ENCODE data around the gene VILL. TPM values are rescaled to one million over a fixed set of nuclear protein-coding genes. Genes with fewer than 3 reads are reported as not detected.

The VILL gene
- total and polyA plus RNA-seq, 12 donors: 1.2 to 6.4 (median 2.4) TPM

DNA sequence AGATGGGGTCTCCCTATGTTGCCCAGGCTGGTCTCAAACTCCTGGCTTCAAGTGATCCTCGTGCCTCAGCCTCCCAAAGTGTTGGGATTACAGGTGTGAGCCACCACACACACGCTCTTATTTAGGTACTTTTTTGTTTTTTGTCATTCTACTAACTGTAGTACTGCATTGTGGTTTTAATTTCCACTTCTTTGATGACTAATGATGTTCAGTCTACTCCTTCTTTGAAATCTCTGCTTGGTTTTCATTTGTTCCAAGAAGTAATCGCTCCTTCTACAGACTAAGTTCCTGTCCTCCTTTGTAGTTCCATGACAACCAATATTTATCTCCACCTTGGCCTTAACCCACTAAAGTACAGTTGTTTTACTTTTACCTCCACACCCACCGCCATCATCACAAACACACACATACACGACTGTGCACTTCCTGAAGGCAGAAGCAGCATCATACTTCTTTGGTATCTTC lies 47.9 kb downstream of the VILL start:
- Histone ChIP-seq H3K36me3 (no peaks in the 10 kb centered on the region), H3K27me3 (peaks cover 0 to 7% (median 0%) of the 10 kb centered on the region in 7 donors), H3K27ac (peak overlapping the region in 1 of 10 donors; percentile 71), H3K9me3 (no peaks in the 10 kb centered on the region), H3K4me1 (peaks cover 6 to 25% (median 13%) of the 10 kb centered on the region in 9 donors), H3K4me3 (peak overlapping the region in 4 of 10 donors; percentile 39 to 68 (median 57))
- intact Hi-C loops (cut with DNase I): no loop called here
- 90 to 93% methylated on average over 5 of the region's 5 CpGs for WGBS, 2 donors
- no peak for DNase-seq
- ATAC-seq: no peak
- no peak for TF ChIP-seq CTCF (IDR thresholded peaks at IDR 0.05)

GRCh38 chr3:38039101-38039898 lies 48.7 kb downstream of the VILL start, which contains the start of gene DLEC1:
TSS of gene DLEC1 (plus strand) at chr3:38039208. CDS start at chr3:38039226, 18 bp downstream.
- H3K27me3 ChIP-seq: peaks cover 0 to 7% (median 0%) of the 10 kb centered on the region in 7 donors
- ATAC-seq (peak; percentile 61 to 81 (median 71)), DNase-seq (peak; percentile 63 to 70)
- 4 to 5% methylated on average over 67 of the region's 67 CpGs for WGBS, 2 donors
- no peaks in the 10 kb centered on the region for H3K9me3 ChIP-seq
- peak within 1 kb of the TSS; percentile 32 to 68 (median 55) for H3K4me3 ChIP-seq
- no peaks in the 10 kb centered on the region for H3K36me3 ChIP-seq
- peaks cover 6 to 25% (median 13%) of the 10 kb centered on the region in 9 donors for H3K4me1 ChIP-seq
- H3K27ac ChIP-seq: peak within 1 kb of the TSS in 1 of 10 donors; percentile 71
- intact Hi-C loops (cut with DNase I): no loop called here
- TF ChIP-seq CTCF (IDR thresholded peaks at IDR 0.05): no peak

DNA sequence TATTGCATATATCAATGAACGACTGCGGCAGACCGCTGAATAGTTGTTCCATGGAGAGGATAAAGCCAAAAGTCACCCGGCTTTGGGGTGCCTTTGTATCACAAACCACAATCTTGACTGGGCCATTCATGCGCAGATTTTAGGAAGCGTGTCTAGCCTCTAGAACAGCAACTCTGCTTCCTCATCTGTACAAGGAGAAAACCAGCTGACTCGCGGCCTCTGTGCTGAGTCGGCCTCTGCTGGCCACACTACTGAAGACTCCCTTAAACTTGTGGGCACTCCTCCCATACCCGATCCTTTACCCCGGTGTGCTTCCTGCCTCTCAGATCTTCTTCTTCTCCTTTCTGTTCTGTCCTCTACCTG lies 49.3 kb downstream of the VILL start:
- intact Hi-C loops (cut with DNase I): no loop called here
- no peaks in the 10 kb centered on the region for H3K9me3 ChIP-seq
- WGBS, 2 donors: 22 to 26% methylated on average over 11 of the region's 11 CpGs
- H3K36me3 ChIP-seq: no peaks in the 10 kb centered on the region
- peak; percentile 80 to 95 (median 86) for ATAC-seq
- peak in 7 of 9 donors; percentile 17 to 58 (median 38) for TF ChIP-seq CTCF (IDR thresholded peaks at IDR 0.05)
- peaks cover 0 to 7% (median 0%) of the 10 kb centered on the region in 7 donors for H3K27me3 ChIP-seq
- DNase-seq: peak; percentile 37 to 54
- H3K4me1 ChIP-seq: peaks cover 6 to 25% (median 13%) of the 10 kb centered on the region in 9 donors
- H3K27ac ChIP-seq: peak overlapping the region in 1 of 10 donors; percentile 71
- peak overlapping the region; percentile 32 to 68 (median 55) for H3K4me3 ChIP-seq

GRCh38 chr3:38040401-38040800 lies 49.8 kb downstream of the VILL start:
- peaks cover 6 to 25% (median 13%) of the 10 kb centered on the region in 9 donors for H3K4me1 ChIP-seq
- peak overlapping the region in 1 of 10 donors; percentile 71 for H3K27ac ChIP-seq
- 83 to 91% methylated on average over 5 of the region's 5 CpGs for WGBS, 2 donors
- peak overlapping the region in 1 of 10 donors; percentile 57 for H3K4me3 ChIP-seq
- H3K36me3 ChIP-seq: no peaks in the 10 kb centered on the region
- TF ChIP-seq CTCF (IDR thresholded peaks at IDR 0.05): no peak
- DNase-seq: no peak
- H3K27me3 ChIP-seq: peaks cover 0 to 7% (median 0%) of the 10 kb centered on the region in 7 donors
- no peak for ATAC-seq
- intact Hi-C loops (cut with DNase I): no loop called here
- H3K9me3 ChIP-seq: no peaks in the 10 kb centered on the region
